ELF-1 (cell line): Measurements from ENCODE around the gene TNXB.
"Not testable (repeated sequence)": the region's sequence is repeated elsewhere in the genome, so short reads cannot be mapped to it uniquely, and the experiment has no call there.

Experiments used
- DNase-seq: peaks from one replicate; pipeline ENCODE4 v3.0.0-alpha.2; 2016; ENCODE audit warnings: low read depth, low spot score

The TNXB gene

DNA sequence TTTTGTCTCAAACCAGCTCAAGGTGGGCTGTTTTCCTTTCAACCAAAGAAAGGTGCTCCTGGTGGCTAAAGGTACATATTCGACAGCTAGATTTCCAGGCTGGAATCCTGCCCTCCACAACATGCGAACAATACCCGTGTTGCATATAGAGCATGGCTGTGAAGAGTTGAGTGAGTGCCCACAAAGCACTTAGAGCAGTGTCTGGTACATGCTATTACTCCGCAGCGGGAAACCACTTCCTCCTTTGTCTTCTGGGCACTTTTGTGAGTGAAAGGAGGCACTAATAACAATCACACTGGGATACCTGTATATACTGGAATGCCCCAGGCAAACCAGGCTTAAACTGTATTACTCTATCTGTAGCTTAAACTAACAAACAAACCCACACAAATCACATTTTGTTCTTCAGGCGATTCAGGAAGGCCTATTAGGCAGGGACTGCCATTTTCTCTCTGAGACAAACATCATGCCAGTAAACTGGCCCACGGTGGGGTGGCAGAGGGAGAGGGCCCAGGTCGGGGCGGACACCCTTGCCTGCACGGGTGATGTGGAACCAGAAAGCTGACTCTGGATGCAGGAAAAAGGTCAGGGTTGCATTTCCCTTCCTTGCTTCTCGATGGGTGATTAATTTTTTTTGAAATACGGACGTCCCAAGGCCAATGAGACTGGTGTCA lies 104.1 kb downstream of the TNXB start:
- DNase-seq: not testable (repeated sequence)

DNA sequence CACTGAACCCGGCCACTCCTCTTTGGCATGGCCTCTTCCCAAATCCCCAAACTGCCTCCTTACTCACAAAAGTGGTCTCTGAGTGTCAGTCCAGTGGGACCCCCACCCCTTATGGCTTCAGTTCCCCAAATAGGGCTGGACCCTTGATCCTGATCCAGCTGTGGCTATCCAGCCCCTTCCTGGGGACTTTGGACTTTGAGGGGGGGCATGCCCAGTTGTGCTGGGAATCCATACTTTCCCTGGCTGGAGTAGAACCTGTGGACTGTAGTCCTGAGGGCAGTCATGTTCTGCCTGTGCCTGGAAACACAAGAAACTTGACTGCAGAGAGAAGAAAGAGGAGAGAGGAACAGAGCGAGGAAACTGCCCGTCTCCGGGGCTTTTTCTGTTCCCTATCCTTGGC lies 104.7 kb downstream of the TNXB start:
- not testable (repeated sequence) for DNase-seq

GRCh38 chr6:32003301-32003700 lies 105.8 kb downstream of the TNXB start:
- DNase-seq: not testable (repeated sequence)

GRCh38 chr6:32002546-32003268 lies 106.4 kb downstream of the TNXB start:
- not testable (repeated sequence) for DNase-seq

DNA sequence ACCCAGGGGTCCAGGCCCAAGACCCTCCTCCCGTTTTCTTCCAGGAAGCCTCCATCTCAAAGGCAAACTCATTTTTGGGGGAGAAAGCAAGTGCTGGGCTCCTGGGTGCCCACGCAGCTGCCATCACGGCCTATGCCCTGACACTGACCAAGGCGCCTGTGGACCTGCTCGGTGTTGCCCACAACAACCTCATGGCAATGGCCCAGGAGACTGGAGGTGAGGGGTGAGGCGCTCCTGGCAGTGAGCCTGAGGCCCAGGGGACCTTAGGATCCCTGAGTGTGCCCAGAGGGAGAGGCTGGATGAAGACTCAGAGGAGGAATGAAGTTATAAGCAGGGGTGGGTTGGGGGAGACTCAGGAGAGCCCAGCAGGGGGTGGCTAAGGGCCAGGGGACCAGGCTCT lies 112.8 kb downstream of the TNXB start:
- not testable (repeated sequence) for DNase-seq

DNA sequence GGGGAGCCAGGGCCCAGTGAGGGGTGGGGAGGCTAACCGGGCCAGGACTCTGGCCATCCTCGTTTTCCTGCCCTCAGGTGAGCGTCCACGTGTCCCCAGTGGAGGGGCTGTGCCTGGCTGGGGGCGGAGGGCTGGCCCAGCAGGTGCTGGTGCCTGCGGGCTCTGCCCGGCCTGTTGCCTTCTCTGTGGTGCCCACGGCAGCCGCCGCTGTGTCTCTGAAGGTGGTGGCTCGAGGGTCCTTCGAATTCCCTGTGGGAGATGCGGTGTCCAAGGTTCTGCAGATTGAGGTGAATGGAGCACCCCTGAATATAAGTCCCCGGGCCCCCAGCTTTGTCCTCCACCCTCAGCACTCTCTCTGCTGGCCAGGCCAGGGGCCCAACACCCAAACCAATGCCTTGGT lies 114.7 kb downstream of the TNXB start:
- DNase-seq: not testable (repeated sequence)
